GM12878 (cell line): ENCODE data around the gene KCTD6. TPM values are rescaled to one million over a fixed set of nuclear protein-coding genes. Genes with fewer than 3 reads are reported as not detected.

Source experiments
- ATAC-seq: fragments of 200-7000 bp; cut with Tn5 transposase; 3 replicates; pipeline ENCODE4 v1.9.1; 2020; ENCODE audit warnings: mild to moderate bottlenecking, moderate library complexity
- BruUV-seq: library from RNA; stranded (reverse); fragments of 400-500 nt; replicated peaks from 2 replicates; lab custom pipeline; 2021; lab: Mats Ljungman, UMichigan
- CTCF ChIA-PET: fragments of 300-600 bp; sonication (Branson Sonifier 250); formaldehyde crosslinking; extraction: SDS; loops from one replicate; lab custom pipeline; 2021; ENCODE audit warnings: inconsistent platforms; lab: Yijun Ruan, JAX
- POLR2A ChIA-PET: fragments of 350-600 bp; formaldehyde crosslinking; extraction: SDS; loops from one replicate; lab custom pipeline; 2021; ENCODE audit warnings: inconsistent platforms; lab: Charles Lee
- RAD21 ChIA-PET: fragments of 300-600 bp; sonication (Branson Sonifier 250); formaldehyde crosslinking; loops from one replicate; lab custom pipeline; 2023; ENCODE audit warnings: antibody characterized with exemption; ENCODE audit not compliant: unreplicated experiment; lab: Charles Lee
- SMC1A ChIA-PET: fragments of 300-600 bp; sonication (Branson Sonifier 250); formaldehyde crosslinking; loops from one replicate; lab custom pipeline; 2023; ENCODE audit not compliant: unreplicated experiment, uncharacterized antibody; lab: Charles Lee
- DNase-seq: peaks from one replicate; pipeline ENCODE4 v3.0.0-alpha.2; 2011; ENCODE audit warnings: low read depth, low spot score
- FAIRE-seq: peaks from 3 replicates; lab custom pipeline; 2011; peaks lifted over from hg19 to GRCh38; lab: Jason Lieb, UNC
- H2AFZ ChIP-seq: 2 replicates; pipeline ENCODE4 v1.6.0; 2011; ENCODE audit warnings: low read depth, low read length, control low read depth; ENCODE audit not compliant: control insufficient read depth
- H3K27ac ChIP-seq: 2 replicates; pipeline ENCODE4 v1.5.1; 2011; ENCODE audit warnings: control low read depth; ENCODE audit not compliant: control insufficient read depth, insufficient read depth
- H3K27me3 ChIP-seq, 2 experiments: replicated peaks in 1 of 2; 2 replicates each; pipeline versions ENCODE4 v1.6.0 to v1.6.1; 2011; ENCODE audit warnings: low read length in 1 of 2; ENCODE audit not compliant: control insufficient read depth in 2 of 2, insufficient read depth in 2 of 2
- H3K36me3 ChIP-seq, 2 experiments: 2 replicates each; pipeline ENCODE4 v1.5.1; 2011; ENCODE audit warnings: low read length in 1 of 2; ENCODE audit not compliant: control insufficient read depth in 2 of 2, insufficient read depth in 2 of 2
- H3K4me1 ChIP-seq: 2 replicates; pipeline ENCODE4 v1.6.1; 2011; ENCODE audit warnings: mild to moderate bottlenecking, low read length, moderate library complexity, mixed read lengths; ENCODE audit not compliant: control insufficient read depth, insufficient read depth
- H3K4me2 ChIP-seq: 2 replicates; pipeline ENCODE4 v1.6.0; 2011; ENCODE audit warnings: control low read depth; ENCODE audit not compliant: control insufficient read depth, insufficient read depth
- H3K4me3 ChIP-seq: fragments of 200-600 bp; sonication (generic); 2 replicates; pipeline ENCODE4 v1.5.1; 2016
- H3K79me2 ChIP-seq: 2 replicates; pipeline ENCODE4 v1.6.0; 2011; ENCODE audit warnings: low read length; ENCODE audit not compliant: control insufficient read depth, insufficient read depth
- H3K9ac ChIP-seq: 2 replicates; pipeline ENCODE4 v1.8.0; 2011; ENCODE audit warnings: low read length, control low read depth, mixed read lengths; ENCODE audit not compliant: control insufficient read depth, insufficient read depth
- H3K9me3 ChIP-seq: replicated peaks from 3 replicates; pipeline ENCODE4 v1.5.1; 2011; ENCODE audit warnings: mild to moderate bottlenecking, low read length; ENCODE audit not compliant: control insufficient read depth, insufficient read depth
- H4K20me1 ChIP-seq: 2 replicates; pipeline ENCODE4 v1.6.0; 2011; ENCODE audit not compliant: control insufficient read depth, insufficient read depth
- ATF7 ChIP-seq: fragments of 450-650 bp; IDR thresholded peaks from 2 replicates; pipeline ENCODE4 v1.6.1; 2016; ENCODE audit warnings: low read depth, mild to moderate bottlenecking
- BCL3 ChIP-seq: IDR thresholded peaks from 2 replicates; pipeline ENCODE4 v1.6.1; 2011; ENCODE audit warnings: borderline replicate concordance, low read depth, mild to moderate bottlenecking, moderate library complexity, low read length; ENCODE audit not compliant: insufficient read depth, poor library complexity, severe bottlenecking
- CHD4 ChIP-seq: fragments of 200-600 bp; sonication (generic); IDR thresholded peaks from 2 replicates; pipeline ENCODE4 v1.6.1; 2016; ENCODE audit warnings: mild to moderate bottlenecking
- ELK1 ChIP-seq: IDR thresholded peaks from 2 replicates; pipeline ENCODE4 v1.6.1; 2012; ENCODE audit warnings: low read depth, low read length, improper control_type of control experiment
- FOS ChIP-seq: IDR thresholded peaks from 3 replicates; pipeline ENCODE4 v1.6.1; 2011; ENCODE audit warnings: borderline replicate concordance; ENCODE audit not compliant: insufficient read length; ENCODE audit errors: extremely low read depth
- IKZF2 ChIP-seq, 2 experiments: fragments of 450-650 bp; IDR thresholded peaks; 2 replicates each; pipeline ENCODE4 v1.6.1; 2017; ENCODE audit warnings: mild to moderate bottlenecking in 2 of 2, moderate library complexity in 2 of 2
- KDM1A ChIP-seq: fragments of 200-600 bp; sonication (generic); IDR thresholded peaks from 2 replicates; pipeline ENCODE4 v1.6.1; 2016; ENCODE audit warnings: borderline replicate concordance
- KLF5 ChIP-seq: fragments of 450-650 bp; IDR thresholded peaks from 2 replicates; pipeline ENCODE4 v1.6.1; 2014; ENCODE audit warnings: mild to moderate bottlenecking; ENCODE audit not compliant: partially characterized antibody
- MEF2B ChIP-seq: fragments of 450-650 bp; IDR thresholded peaks from 2 replicates; pipeline ENCODE4 v1.6.1; 2018; ENCODE audit warnings: mild to moderate bottlenecking, moderate library complexity; ENCODE audit not compliant: partially characterized antibody, poor library complexity, severe bottlenecking
- NBN ChIP-seq: fragments of 450-650 bp; IDR thresholded peaks from 2 replicates; pipeline ENCODE4 v1.6.1; 2016
- NFYA ChIP-seq: IDR thresholded peaks from 2 replicates; pipeline ENCODE4 v1.6.1; 2011; ENCODE audit warnings: low read depth, mild to moderate bottlenecking, low read length, improper control_type of control experiment, borderline replicate concordance
- NFYB ChIP-seq: IDR thresholded peaks from 2 replicates; pipeline ENCODE4 v1.6.1; 2011; ENCODE audit warnings: low read depth, mild to moderate bottlenecking, low read length, improper control_type of control experiment, moderate library complexity; ENCODE audit not compliant: insufficient read depth
- POLR2AphosphoS2 ChIP-seq: IDR thresholded peaks from 2 replicates; pipeline ENCODE4 v1.6.1; 2011; ENCODE audit warnings: low read depth, mild to moderate bottlenecking, low read length, improper control_type of control experiment, moderate library complexity
- RAD21 ChIP-seq: IDR thresholded peaks from 2 replicates; pipeline ENCODE4 v1.6.1; 2011; ENCODE audit warnings: mild to moderate bottlenecking, low read depth, low read length, moderate library complexity; ENCODE audit not compliant: insufficient read depth
- SMAD1 ChIP-seq: fragments of 450-650 bp; IDR thresholded peaks from 2 replicates; pipeline ENCODE4 v1.6.1; 2018; ENCODE audit warnings: mild to moderate bottlenecking, low read depth; ENCODE audit not compliant: partially characterized antibody
- SMC3 ChIP-seq: IDR thresholded peaks from 2 replicates; pipeline ENCODE4 v1.6.1; 2011; ENCODE audit warnings: low read length, improper control_type of control experiment, borderline replicate concordance
- SREBF1 ChIP-seq: IDR thresholded peaks from 2 replicates; pipeline ENCODE4 v1.6.1; 2012; ENCODE audit warnings: mild to moderate bottlenecking, low read length
- STAT1 ChIP-seq: fragments of 450-650 bp; conservative IDR thresholded peaks from 2 replicates; pipeline ENCODE4 v1.6.1; 2014; ENCODE audit warnings: antibody characterized with exemption, mild to moderate bottlenecking
- TAF1 ChIP-seq: IDR thresholded peaks from 2 replicates; pipeline ENCODE4 v1.6.1; 2011; ENCODE audit warnings: mild to moderate bottlenecking, low read depth, low read length, borderline replicate concordance
- ZNF622 ChIP-seq: fragments of 450-650 bp; IDR thresholded peaks from 2 replicates; pipeline ENCODE4 v1.6.1; 2017; ENCODE audit warnings: mild to moderate bottlenecking, inconsistent platforms
- WGBS: methylation state at CpG from one replicate; pipeline ENCODE4 v1.1.6; 2016; ENCODE audit warnings: low lambda C conversion rate; ENCODE audit not compliant: insufficient replicate concordance, insufficient coverage; ENCODE audit errors: missing lambda C conversion rate; 5-methylcytosine and 5-hydroxymethylcytosine counted together
- in situ Hi-C: fragments of 300-500 bp; cut with MboI; formaldehyde crosslinking; loops from 9 replicates; pipeline ENCODE4 v1.14.3; 2018; ENCODE audit warnings: mixed read lengths
- intact Hi-C: fragments of 100-400 bp; cut with micrococcal nuclease; formaldehyde crosslinking; loops from one replicate; pipeline ENCODE4 v1.14.2; 2022; ENCODE audit not compliant: unreplicated experiment
- polyA plus RNA-seq, 11 experiments: library from polyadenylated mRNA; depleted of rRNA in 4 of 11; unstranded in 6 of 11; stranded (reverse) in 5 of 11; fragments of >200 nt; fragmentation: Nextera tagmentation in 4 of 11; fragmentation: Illumina TruSeq in 1 of 11; extraction: Ambion mirVana in 4 of 11; extraction: Trizol in 1 of 11; gene quantifications; 1 replicate in 1 of 11; 2 replicates in 10 of 11; pipeline versions ENCODE4 v1.2.1 to v1.2.3, GENCODE V29; 2011 to 2016; ENCODE audit warnings: inconsistent platforms in 2 of 11, missing spikeins in 2 of 11, low read depth in 1 of 11
- total RNA-seq, 4 experiments: library from RNA; depleted of rRNA in 3 of 4; stranded (reverse); fragments of >200 nt in 3 of 4; fragmentation: Illumina TruSeq in 1 of 4; extraction: Trizol in 1 of 4; gene quantifications; 2 replicates each; pipeline versions ENCODE4 v1.2.1 to v1.2.3, GENCODE V29; 2013 to 2021

KCTD6 gene
- total and polyA plus RNA-seq, 10 of the 15 experiments (the other 5 are each of a cell fraction or from before 2014, with no cell fraction given) = 5.2 to 10.7 (median 8.7) TPM

GRCh38 chr3:58494107-58494506 lies 2.2 kb downstream of the KCTD6 start:
- no peak overlapping the region for H3K4me3 ChIP-seq
- no peak for ATAC-seq

More at GRCh38 chr3:58494107-58494506, 2.2 kb downstream of the KCTD6 start:
- Histone ChIP-seq H2AFZ (no peak overlapping the region), H4K20me1 (no peaks in the 10 kb centered on the region), H3K36me3 (no peaks in the 10 kb centered on the region)
- RAD21 ChIA-PET = interaction anchor here (1.0 to 4.0 kb wide), 7 partner anchors 30 to 187 kb away, joined by 3 to 25 read pairs (median 4); partner anchors contain the start of genes HTD2, PXK and RPP14
- WGBS = 65% methylated on average over 3 of the region's 3 CpGs
- no peak for FAIRE-seq
- TF ChIP-seq CHD4 = no peak
- no peak for TF ChIP-seq ELK1
- TF ChIP-seq SMC3 = no peak
- no peak for TF ChIP-seq NFYA
- no peak for TF ChIP-seq KDM1A
- no peak for TF ChIP-seq TAF1
- TF ChIP-seq ATF7 = no peak
- TF ChIP-seq RAD21 = no peak
- TF ChIP-seq SMAD1 = no peak
- no peak for TF ChIP-seq FOS
- TF ChIP-seq BCL3 = no peak
- no peak for TF ChIP-seq SREBF1
- no peak for TF ChIP-seq STAT1
- TF ChIP-seq NFYB = no peak
- TF ChIP-seq KLF5 = no peak
- no peak for TF ChIP-seq MEF2B
- TF ChIP-seq ZNF622 = no peak
- TF ChIP-seq NBN = no peak
- TF ChIP-seq IKZF2 (IDR thresholded peaks at IDR 0.05) = no peak
- no peak for TF ChIP-seq POLR2AphosphoS2
- TF ChIP-seq, all 136 proteins: peak for 0
- no TSS peak for BruUV-seq
- H3K27me3 ChIP-seq = no peaks in the 10 kb centered on the region
- no peak overlapping the region for H3K4me2 ChIP-seq
- H3K79me2 ChIP-seq = peaks cover 3% of the 10 kb centered on the region
- no peaks in the 10 kb centered on the region for H3K9me3 ChIP-seq
- ChIA-PET CTCF (interaction anchor here (0.8 to 4.5 kb wide), 12 partner anchors 9 to 306 kb away, joined by 3 to 18 read pairs (median 6); partner anchors contain the start of genes HTD2 and RPP14), SMC1A (interaction anchor here (1.1 to 3.6 kb wide), 7 partner anchors 22 to 188 kb away, joined by 3 to 22 read pairs (median 5); partner anchors contain the start of genes ACOX2, HTD2 and RPP14), POLR2A (interaction anchor here (1.1 to 1.6 kb wide), 2 partner anchors 31 to 37 kb away, joined by 3 to 4 read pairs; no protein-coding TSS in a partner anchor)
- H3K9ac ChIP-seq = no peak overlapping the region
- no peak for DNase-seq
- in situ Hi-C loops (no loop called here), intact Hi-C loops (no loop called here)
- H3K4me1 ChIP-seq = peaks cover 11% of the 10 kb centered on the region
- no peak overlapping the region for H3K27ac ChIP-seq
